Brain microvascular endothelial cell (primary cell): ENCODE data around the gene PTPRN2.

Source experiments
- DNase-seq: peaks from one replicate; pipeline ENCODE4 v3.0.0-alpha.2; 2020
- H3K27ac ChIP-seq: fragments of 250-450 bp; sonication (Bioruptor Pico); 2 replicates; pipeline ENCODE4 v1.5.1; 2020; ENCODE audit warnings: mild to moderate bottlenecking, moderate library complexity
- H3K27me3 ChIP-seq: fragments of 250-450 bp; sonication (Bioruptor Pico); replicated peaks from 2 replicates; pipeline ENCODE4 v1.5.1; 2020; ENCODE audit warnings: mild to moderate bottlenecking
- H3K36me3 ChIP-seq: fragments of 250-450 bp; sonication (Bioruptor Pico); replicated peaks from 2 replicates; pipeline ENCODE4 v1.5.1; 2020; ENCODE audit warnings: mild to moderate bottlenecking
- H3K4me3 ChIP-seq: 2 replicates; pipeline ENCODE4 v1.5.1; 2011; ENCODE audit warnings: low read depth, mild to moderate bottlenecking, control low read depth, low read length, moderate library complexity
- in situ Hi-C: cut with HindIII; loops from 2 replicates; pipeline ENCODE4 v1.10.0; 2017; ENCODE audit warnings: low sequenced_read_pairs, low pct_ligation_motif_present
- TF ChIP-seq, protein P1 (sequence below): IDR thresholded peaks from 2 replicates; pipeline ENCODE4 v1.5.1; 2011; ENCODE audit warnings: low read depth, mild to moderate bottlenecking, moderate library complexity, low read length, control low read depth, inconsistent platforms; ENCODE audit errors: missing control alignments

PTPRN2 gene

DNA sequence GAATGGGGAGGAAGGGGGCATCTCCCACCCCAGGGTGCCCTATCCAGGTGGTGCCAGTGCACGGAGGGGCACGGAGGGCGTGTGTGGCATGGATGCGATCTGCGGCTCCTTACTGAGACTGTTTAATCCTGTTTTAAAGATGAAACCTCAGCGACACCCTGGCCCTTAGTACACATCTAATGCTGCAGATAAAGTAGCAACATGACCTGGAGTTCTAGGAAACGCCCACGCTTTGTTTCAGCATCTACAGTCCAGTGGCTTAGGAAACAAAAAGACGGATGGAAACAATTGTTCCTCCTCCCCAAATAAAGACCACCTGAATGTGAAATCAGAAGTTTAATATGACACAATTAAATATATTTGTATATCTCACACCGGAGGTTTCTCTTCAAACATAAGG is 1048.9 kb downstream of the PTPRN2 start:
- H3K36me3 ChIP-seq: no peaks in the 10 kb centered on the region
- H3K27me3 ChIP-seq: no peaks in the 10 kb centered on the region
- H3K4me3 ChIP-seq: no peak overlapping the region
- DNase-seq: no peak
- in situ Hi-C loops: no loop called here
- no peak overlapping the region for H3K27ac ChIP-seq
- TF ChIP-seq, protein P1, sequence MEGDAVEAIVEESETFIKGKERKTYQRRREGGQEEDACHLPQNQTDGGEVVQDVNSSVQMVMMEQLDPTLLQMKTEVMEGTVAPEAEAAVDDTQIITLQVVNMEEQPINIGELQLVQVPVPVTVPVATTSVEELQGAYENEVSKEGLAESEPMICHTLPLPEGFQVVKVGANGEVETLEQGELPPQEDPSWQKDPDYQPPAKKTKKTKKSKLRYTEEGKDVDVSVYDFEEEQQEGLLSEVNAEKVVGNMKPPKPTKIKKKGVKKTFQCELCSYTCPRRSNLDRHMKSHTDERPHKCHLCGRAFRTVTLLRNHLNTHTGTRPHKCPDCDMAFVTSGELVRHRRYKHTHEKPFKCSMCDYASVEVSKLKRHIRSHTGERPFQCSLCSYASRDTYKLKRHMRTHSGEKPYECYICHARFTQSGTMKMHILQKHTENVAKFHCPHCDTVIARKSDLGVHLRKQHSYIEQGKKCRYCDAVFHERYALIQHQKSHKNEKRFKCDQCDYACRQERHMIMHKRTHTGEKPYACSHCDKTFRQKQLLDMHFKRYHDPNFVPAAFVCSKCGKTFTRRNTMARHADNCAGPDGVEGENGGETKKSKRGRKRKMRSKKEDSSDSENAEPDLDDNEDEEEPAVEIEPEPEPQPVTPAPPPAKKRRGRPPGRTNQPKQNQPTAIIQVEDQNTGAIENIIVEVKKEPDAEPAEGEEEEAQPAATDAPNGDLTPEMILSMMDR: no peak

GRCh38 chr7:157538321-157538720 is 1049.3 kb downstream of the PTPRN2 start:
- Histone ChIP-seq H3K36me3 (no peaks in the 10 kb centered on the region), H3K27ac (no peak overlapping the region), H3K27me3 (no peaks in the 10 kb centered on the region), H3K4me3 (no peak overlapping the region)
- in situ Hi-C loops: no loop called here
- DNase-seq: no peak
- TF ChIP-seq, protein P1: no peak

GRCh38 chr7:157537056-157537455 is 1050.6 kb downstream of the PTPRN2 start:
- in situ Hi-C loops: no loop called here
- no peak overlapping the region for H3K27ac ChIP-seq

DNA sequence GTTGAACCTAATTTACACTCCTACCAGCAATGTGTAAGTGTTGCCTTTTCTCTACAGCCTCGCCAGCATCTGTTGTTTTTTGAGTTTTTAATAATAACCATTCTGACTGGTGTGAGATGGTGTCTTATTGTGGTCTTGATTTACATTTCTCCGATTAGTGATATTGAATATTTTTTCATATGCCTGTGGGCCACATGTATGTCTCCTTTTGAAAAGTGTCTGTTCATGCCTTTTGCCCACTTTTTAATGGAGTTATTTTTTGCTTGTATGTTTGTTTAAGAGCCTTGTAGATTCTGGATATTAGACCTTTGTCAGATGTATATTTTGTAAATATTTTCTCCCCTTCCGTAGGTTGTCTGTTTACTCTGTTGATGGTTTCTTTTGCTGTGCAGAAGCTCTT is 1055.6 kb downstream of the PTPRN2 start:
- DNase-seq: no peak
- no peaks in the 10 kb centered on the region for H3K36me3 ChIP-seq
- in situ Hi-C loops: no loop called here
- no peaks in the 10 kb centered on the region for H3K27me3 ChIP-seq
- no peak overlapping the region for H3K4me3 ChIP-seq
- H3K27ac ChIP-seq: no peak overlapping the region
- TF ChIP-seq, protein P1: no peak

More at GRCh38 chr7:157537056-157537455, 1050.6 kb downstream of the PTPRN2 start:
- no peaks in the 10 kb centered on the region for H3K36me3 ChIP-seq
- no peak overlapping the region for H3K4me3 ChIP-seq
- TF ChIP-seq, protein P1: no peak
- DNase-seq: no peak
- H3K27me3 ChIP-seq: no peaks in the 10 kb centered on the region

DNA sequence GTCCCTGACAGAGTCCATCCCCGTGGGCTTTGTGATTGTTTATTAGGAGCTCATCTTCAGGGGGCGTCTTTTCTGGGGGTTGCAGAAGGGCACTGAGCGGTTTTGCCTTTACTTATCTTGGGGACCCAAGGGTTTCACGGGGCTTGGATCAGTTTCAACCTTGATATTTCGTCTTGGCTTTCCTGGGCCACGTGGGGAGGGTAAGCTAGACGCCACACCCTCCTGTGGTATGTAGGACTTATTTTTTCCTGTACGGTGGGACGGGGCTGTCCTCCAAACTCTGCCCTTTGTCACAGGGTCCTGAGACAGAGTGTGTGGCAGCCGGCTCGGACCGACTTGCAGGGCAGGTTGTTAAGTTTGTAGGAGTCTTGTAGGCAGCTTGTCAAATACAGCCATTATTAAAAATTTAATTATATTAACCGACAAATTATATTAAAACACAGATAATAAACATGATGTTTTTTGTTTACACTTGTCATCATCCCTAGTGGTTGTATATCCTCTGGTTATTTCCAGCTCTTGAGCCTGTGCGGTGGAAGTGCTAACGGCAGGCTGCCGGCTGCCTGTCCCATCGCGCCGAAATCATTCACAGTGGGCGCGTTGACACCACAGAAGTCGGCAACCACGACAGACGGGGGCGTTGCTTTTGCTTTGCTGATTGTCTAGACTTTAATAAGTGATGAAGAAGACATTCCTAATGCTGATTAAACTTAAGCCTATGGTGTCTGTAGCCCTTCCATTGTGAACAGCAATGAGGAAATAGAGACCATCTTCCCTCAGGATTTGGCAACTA is 1057.7 kb downstream of the PTPRN2 start:
- Histone ChIP-seq H3K27me3 (no peaks in the 10 kb centered on the region), H3K27ac (no peak overlapping the region), H3K36me3 (no peaks in the 10 kb centered on the region), H3K4me3 (no peak overlapping the region)
- TF ChIP-seq, protein P1: no peak
- in situ Hi-C loops: no loop called here
- no peak for DNase-seq
